Mesodermal cell (in vitro differentiated cells): ENCODE results near the gene CYRIA.

Source experiments
- H3K27ac ChIP-seq: 2 replicates; pipeline ENCODE4 v1.7.0; 2013; ENCODE audit warnings: mild to moderate bottlenecking, low read depth, low read length, moderate library complexity; ENCODE audit not compliant: severe bottlenecking
- H3K36me3 ChIP-seq: 2 replicates; pipeline ENCODE4 v1.7.1; 2013; ENCODE audit warnings: mild to moderate bottlenecking, low read length, moderate library complexity; ENCODE audit not compliant: control insufficient read depth, insufficient read depth
- H3K4me1 ChIP-seq: one replicate; pipeline ENCODE4 v1.7.1; 2013; ENCODE audit warnings: mild to moderate bottlenecking, low read length; ENCODE audit not compliant: insufficient read depth, control insufficient read depth, poor library complexity, severe bottlenecking
- H3K4me3 ChIP-seq: 2 replicates; pipeline ENCODE4 v1.7.0; 2013; ENCODE audit warnings: low read length, control low read depth, mild to moderate bottlenecking; ENCODE audit not compliant: insufficient read depth, poor library complexity, severe bottlenecking; ENCODE audit errors: extremely low read depth
- H3K9me3 ChIP-seq: 2 replicates; pipeline ENCODE4 v1.7.1; 2013; ENCODE audit warnings: mild to moderate bottlenecking, low read length, moderate library complexity; ENCODE audit not compliant: control insufficient read depth
- WGBS, 2 experiments: methylation state at CpG; one replicate each; pipeline ENCODE4 v1.1.5; 2013; ENCODE audit warnings: missing lambda C conversion rate in 2 of 2; ENCODE audit not compliant: insufficient coverage in 2 of 2; 5-methylcytosine and 5-hydroxymethylcytosine counted together

CYRIA gene

DNA sequence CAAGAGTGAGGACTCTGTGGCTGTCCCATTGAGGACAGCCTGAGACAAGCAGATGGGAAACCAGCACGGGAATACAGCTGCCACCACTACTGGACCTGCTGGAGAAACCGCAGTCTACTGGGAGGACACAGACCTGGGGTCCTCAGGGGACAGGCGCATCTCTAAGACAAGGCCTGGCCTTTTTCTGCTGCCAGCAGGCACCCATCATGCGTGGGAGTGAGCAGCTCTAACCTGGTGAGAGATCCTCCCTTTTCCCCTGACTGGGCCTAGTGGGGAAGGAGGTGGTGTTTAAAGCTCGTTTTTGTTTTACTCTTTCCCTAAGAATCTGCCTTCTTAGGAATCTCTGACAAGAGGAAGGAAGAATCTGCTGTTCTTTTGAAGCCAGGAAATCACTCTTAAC, 36.6 kb downstream of the CYRIA start:
- no peak overlapping the region for H3K27ac ChIP-seq
- 86 to 89% methylated on average over 3 to 4 of the region's 5 CpGs for WGBS, 2 experiments

DNA sequence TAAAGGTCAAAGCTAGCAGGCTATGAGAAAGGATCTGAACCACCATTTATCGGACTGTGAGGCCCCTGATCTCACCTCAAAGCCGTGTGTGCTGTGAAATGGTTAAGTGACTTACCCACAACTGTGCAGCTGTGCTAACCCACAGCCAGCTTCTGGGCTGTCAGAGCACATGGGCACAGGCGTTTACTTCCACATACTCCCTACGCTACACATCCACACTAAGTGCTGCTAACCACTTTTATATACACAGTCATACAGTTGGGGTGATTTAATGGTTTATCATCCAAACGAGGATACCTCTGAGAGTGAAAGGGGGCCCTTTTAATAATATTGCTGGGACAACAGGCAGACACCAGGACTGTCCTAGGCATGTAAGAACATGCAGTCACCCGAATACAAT, 37.3 kb downstream of the CYRIA start:
- peaks cover 32% of the 10 kb centered on the region for H3K4me1 ChIP-seq
- 100% methylated on average over 2 to 3 of the region's 6 CpGs for WGBS, 2 experiments
- no peaks in the 10 kb centered on the region for H3K9me3 ChIP-seq
- no peaks in the 10 kb centered on the region for H3K36me3 ChIP-seq
- no peak overlapping the region for H3K4me3 ChIP-seq
- H3K27ac ChIP-seq = no peak overlapping the region

More for the DNA sequence above, 36.6 kb downstream of the CYRIA start:
- no peak overlapping the region for H3K4me3 ChIP-seq
- H3K9me3 ChIP-seq = no peaks in the 10 kb centered on the region
- peaks cover 30% of the 10 kb centered on the region for H3K4me1 ChIP-seq
- no peaks in the 10 kb centered on the region for H3K36me3 ChIP-seq

DNA sequence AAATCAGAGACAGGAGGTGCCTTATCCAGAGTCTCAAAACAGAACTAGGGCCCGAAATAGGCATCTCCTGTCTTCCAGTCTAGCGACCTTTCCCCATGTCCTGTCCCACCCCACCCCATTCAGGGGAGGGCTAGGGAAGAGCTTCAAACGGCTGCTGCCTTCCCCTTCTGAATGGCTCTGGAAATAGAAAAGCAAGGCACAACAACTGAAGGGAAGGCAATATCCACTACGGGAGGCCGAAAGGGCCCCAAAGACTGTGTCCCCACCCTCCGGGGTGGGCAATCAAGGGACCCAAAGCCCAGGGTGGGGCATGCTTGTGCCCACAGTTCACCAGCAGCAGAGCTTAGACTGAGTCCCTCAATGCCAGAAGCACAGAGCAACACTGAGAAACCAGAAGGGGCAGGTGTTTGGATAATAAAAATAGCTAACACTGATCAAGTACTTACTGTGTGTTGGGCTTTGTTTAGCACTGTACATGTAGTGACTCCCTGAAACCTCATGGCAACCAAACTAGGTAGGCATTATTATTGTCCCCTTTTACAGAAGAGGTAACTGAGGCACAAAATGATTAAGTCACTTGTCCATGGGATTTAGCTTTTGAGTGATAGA, 38.5 kb downstream of the CYRIA start:
- Histone ChIP-seq H3K36me3 (peaks cover 1% of the 10 kb centered on the region), H3K27ac (no peak overlapping the region), H3K4me1 (peaks cover 39% of the 10 kb centered on the region), H3K4me3 (no peak overlapping the region), H3K9me3 (no peaks in the 10 kb centered on the region)
- 86 to 88% methylated on average over 6 of the region's 6 CpGs for WGBS, 2 experiments

DNA sequence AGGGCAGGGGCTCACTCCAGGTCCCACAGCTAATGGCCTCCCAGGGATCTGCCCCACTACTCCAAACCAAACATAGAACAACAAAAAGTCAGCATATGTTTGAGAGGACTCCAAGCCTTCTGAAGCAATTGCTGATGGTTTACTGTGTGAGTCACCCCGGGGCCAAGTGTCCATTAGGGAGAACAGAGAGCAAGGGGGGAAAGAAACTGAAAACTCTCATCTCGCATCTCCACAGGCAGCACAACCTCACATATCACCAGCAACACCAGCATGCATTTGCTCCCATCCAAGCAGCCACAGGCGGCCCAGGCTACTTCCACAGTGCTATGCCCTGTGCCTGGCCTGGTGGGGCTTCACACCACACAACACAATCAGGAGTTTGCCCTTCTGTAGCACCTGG, 39.1 kb downstream of the CYRIA start:
- Histone ChIP-seq H3K36me3 (peaks cover 7% of the 10 kb centered on the region), H3K4me1 (peaks cover 39% of the 10 kb centered on the region), H3K27ac (peak overlapping the region; percentile 24), H3K9me3 (no peaks in the 10 kb centered on the region), H3K4me3 (no peak overlapping the region)
- 82 to 88% methylated on average over 1 to 2 of the region's 3 CpGs for WGBS, 2 experiments

DNA sequence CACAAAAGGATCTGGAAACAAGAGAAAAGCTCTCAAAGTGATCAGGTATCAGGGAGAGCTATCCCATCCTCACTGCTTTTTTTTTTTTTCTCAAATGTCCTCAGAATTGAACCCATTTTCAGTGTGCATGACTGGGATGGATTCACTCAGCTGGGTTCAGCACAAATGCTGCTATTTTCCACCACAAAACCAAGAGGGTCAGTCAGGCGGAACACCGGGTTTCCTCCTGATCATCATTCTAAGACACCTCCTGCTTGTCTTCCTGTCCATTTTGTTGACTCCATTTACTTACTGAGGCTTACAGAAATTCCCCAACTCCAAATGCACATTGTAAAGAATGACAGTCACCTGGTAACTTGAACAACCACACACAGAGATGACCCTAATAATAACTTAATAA, 39.9 kb downstream of the CYRIA start:
- Histone ChIP-seq H3K4me3 (no peak overlapping the region), H3K27ac (peak overlapping the region; percentile 52), H3K4me1 (peaks cover 39% of the 10 kb centered on the region), H3K36me3 (peaks cover 7% of the 10 kb centered on the region), H3K9me3 (no peaks in the 10 kb centered on the region)
- 61 to 100% methylated on average over 2 of the region's 2 CpGs for WGBS, 2 experiments

DNA sequence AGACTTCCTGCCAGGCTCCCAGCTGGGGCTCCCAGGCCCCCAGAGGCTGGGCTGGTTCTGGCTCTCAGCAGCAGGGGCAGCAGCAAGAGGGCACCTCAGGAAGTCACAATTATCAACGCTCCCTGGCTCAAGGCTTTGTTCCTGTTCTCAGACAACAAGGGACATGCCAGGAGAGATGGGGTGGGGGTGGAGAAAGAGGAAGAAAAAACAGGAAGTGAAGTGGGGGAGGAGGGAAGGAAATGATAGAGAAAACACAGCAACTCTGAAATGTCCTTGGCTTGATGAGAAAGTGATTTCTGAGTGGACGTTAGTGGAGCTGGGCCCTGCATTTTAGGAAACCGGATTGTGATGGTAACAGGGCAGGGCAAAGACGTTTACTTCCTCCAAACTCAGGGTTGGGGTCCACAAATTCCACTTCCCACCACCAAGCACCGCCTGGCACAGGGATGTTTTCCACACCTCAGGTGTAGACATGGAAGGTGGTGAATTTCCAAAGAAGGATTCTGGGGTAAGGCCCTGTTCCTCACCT, 40.4 kb downstream of the CYRIA start:
- H3K4me1 ChIP-seq = peaks cover 39% of the 10 kb centered on the region
- peaks cover 7% of the 10 kb centered on the region for H3K36me3 ChIP-seq
- H3K27ac ChIP-seq = peak overlapping the region; percentile 52
- H3K9me3 ChIP-seq = no peaks in the 10 kb centered on the region
- H3K4me3 ChIP-seq = no peak overlapping the region
- WGBS, 2 experiments = 29 to 71% methylated on average over 1 to 2 of the region's 5 CpGs

DNA sequence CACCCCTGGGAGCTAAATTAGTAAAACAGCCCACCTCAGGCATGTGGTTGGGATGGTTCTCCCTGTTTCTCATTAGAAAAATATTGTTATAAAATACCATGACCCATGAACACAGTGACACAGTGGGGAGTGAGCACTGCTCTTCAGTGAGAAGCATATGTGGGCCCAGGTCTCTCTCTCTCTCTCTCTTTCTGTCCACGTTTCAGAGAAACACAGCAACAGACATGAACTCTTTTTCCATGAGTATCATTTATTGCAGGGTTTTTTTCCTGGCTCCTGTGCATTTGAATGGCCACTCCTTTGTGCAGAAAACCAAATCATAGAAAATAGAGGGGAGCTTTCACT, 41.2 kb downstream of the CYRIA start:
- no peak overlapping the region for H3K4me3 ChIP-seq
- H3K9me3 ChIP-seq = no peaks in the 10 kb centered on the region
- H3K36me3 ChIP-seq = peaks cover 7% of the 10 kb centered on the region
- WGBS, 2 experiments = no CpG with 5 or more reads among the region's 1 CpG
- H3K4me1 ChIP-seq = peaks cover 39% of the 10 kb centered on the region
- peak overlapping the region; percentile 52 for H3K27ac ChIP-seq

DNA sequence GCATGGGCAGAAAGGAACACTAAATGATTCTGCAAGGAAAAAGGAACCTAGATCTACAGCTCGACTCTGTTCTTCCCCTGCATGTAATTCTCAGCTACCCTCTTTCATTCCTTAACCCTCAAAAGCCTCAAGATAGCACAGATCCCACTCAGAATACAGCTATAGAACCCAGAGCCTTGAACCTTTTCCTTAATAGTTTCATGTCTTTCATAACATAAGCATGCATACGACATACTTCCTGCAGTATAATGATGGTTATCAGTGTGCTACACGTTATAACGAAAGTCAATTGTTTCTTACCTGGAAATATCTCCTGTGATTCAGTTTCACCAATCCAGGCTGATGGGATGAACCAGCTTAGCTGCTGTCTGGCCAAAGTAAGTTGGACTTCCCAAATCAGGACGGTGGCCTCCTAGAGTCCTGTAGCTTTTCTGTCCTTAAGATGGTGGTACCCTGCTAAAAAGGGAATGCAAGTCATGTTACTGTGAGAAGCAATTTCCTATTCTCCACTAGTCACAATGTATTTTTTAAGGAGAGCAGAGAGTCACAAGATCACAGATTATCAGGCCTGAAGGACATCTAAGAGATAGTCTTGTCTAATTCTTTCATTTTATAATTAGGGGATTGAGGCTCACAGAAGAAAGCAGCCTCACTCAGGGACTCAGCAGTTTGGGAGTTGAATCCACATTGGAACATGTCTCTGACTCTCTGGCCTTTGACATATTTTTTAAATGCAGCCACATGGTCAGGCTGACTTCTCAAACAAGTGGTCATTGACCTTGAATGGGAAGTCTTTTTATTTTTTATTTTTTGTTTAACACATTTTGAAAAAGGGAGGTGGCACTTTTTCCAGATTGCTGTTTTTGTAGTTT, 41.8 kb downstream of the CYRIA start:
- H3K27ac ChIP-seq = no peak overlapping the region
- no peaks in the 10 kb centered on the region for H3K9me3 ChIP-seq
- no peak overlapping the region for H3K4me3 ChIP-seq
- peaks cover 7% of the 10 kb centered on the region for H3K36me3 ChIP-seq
- 93% methylated on average over 3 to 4 of the region's 5 CpGs for WGBS, 2 experiments
- H3K4me1 ChIP-seq = peaks cover 39% of the 10 kb centered on the region

DNA sequence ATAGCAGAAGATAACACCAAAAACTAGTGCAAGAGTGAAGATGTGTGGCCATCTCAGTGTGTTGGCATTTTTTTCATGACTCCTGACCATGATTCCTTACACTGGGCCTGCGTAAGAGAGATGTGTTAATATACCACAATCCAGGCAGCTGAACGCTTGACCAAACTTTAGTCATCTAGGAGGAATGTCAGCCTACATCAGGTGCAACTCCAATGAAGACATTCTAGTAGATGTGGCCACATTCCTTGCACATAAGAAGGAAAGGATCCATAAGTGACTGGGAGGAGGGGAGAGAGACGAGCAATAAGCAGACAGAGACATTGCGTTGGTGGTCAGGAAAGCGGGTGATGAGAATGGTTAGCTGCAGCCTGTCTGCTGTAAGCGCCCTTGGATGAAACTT, 42.6 kb downstream of the CYRIA start:
- 92 to 97% methylated on average over 4 to 6 of the region's 6 CpGs for WGBS, 2 experiments
- Histone ChIP-seq H3K27ac (no peak overlapping the region), H3K4me3 (no peak overlapping the region), H3K4me1 (peaks cover 39% of the 10 kb centered on the region), H3K9me3 (no peaks in the 10 kb centered on the region), H3K36me3 (peaks cover 7% of the 10 kb centered on the region)

DNA sequence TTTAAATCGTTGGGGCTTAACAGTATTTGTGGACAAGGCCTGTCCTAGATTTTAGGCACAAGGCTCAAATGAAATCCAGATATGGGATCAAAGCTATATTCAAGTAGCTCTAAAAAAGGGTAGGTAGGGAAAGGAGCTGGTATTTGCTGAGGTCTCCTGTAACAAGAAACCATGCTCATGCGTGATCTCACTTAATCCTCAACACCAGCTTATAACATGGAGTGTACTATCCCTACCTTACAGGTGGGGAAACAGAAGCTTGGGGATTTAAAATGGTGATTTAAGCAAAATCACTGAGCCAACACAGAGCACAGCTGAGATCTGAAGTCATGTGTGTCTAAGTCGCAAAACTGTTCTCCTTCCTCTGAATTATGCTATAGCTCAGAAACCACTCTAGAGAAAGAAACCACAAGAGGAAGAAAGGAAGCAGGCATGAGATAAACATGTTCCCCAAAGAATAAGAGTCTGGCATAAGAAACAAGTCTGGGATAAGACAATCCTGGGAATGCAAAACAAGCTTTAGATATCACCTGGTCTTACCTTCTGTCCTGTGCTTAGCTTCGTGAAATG, 43.1 kb downstream of the CYRIA start:
- WGBS, 2 experiments = 92 to 95% methylated on average over 2 of the region's 4 CpGs
- Histone ChIP-seq H3K9me3 (no peaks in the 10 kb centered on the region), H3K36me3 (peaks cover 7% of the 10 kb centered on the region), H3K27ac (no peak overlapping the region), H3K4me1 (peaks cover 39% of the 10 kb centered on the region), H3K4me3 (no peak overlapping the region)
